Neural progenitor cell (in vitro differentiated cells): Measurements from ENCODE around the gene SMARCC1. TPM values are rescaled to one million over a fixed set of nuclear protein-coding genes. Genes with fewer than 3 reads are reported as not detected.
"Not testable (repeated sequence)": the region's sequence is repeated elsewhere in the genome, so short reads cannot be mapped to it uniquely, and the experiment has no call there.

ENCODE experiments used
- DNase-seq: peaks from one replicate; pipeline ENCODE4 v3.0.0-alpha.2; 2016; ENCODE audit warnings: low spot score
- H2AFZ ChIP-seq: fragments of 200-600 bp; sonication (generic); replicated peaks from 2 replicates; pipeline ENCODE4 v1.6.1; 2016; ENCODE audit warnings: antibody characterized with exemption
- H3F3A ChIP-seq: fragments of 200-600 bp; sonication (generic); 2 replicates; pipeline ENCODE4 v1.6.1; 2016; ENCODE audit warnings: antibody characterized with exemption, low read depth
- H3K27ac ChIP-seq: fragments of 200-600 bp; sonication (generic); 2 replicates; pipeline ENCODE4 v1.5.1; 2016; ENCODE audit warnings: mild to moderate bottlenecking
- H3K27me3 ChIP-seq: fragments of 200-600 bp; sonication (generic); 2 replicates; pipeline ENCODE4 v1.6.1; 2016; ENCODE audit warnings: mild to moderate bottlenecking, moderate library complexity
- H3K36me3 ChIP-seq: fragments of 200-600 bp; sonication (generic); 2 replicates; pipeline ENCODE4 v1.5.1; 2016
- H3K4me1 ChIP-seq: fragments of 200-600 bp; sonication (generic); 2 replicates; pipeline ENCODE4 v1.6.1; 2016; ENCODE audit warnings: mixed run types
- H3K4me2 ChIP-seq: fragments of 200-600 bp; sonication (generic); 2 replicates; pipeline ENCODE4 v1.6.1; 2016
- H3K4me3 ChIP-seq: fragments of 200-600 bp; sonication (generic); 2 replicates; pipeline ENCODE4 v1.5.1; 2016
- H3K79me2 ChIP-seq: fragments of 200-600 bp; sonication (generic); 2 replicates; pipeline ENCODE4 v1.6.1; 2016; ENCODE audit warnings: low read depth
- H3K9ac ChIP-seq: fragments of 200-600 bp; sonication (generic); 2 replicates; pipeline ENCODE4 v1.6.1; 2016
- H3K9me3 ChIP-seq: fragments of 200-600 bp; sonication (generic); 2 replicates; pipeline ENCODE4 v1.5.1; 2016; ENCODE audit warnings: low read depth
- H4K20me1 ChIP-seq: fragments of 200-600 bp; sonication (generic); 2 replicates; pipeline ENCODE4 v1.6.1; 2016; ENCODE audit warnings: low read depth
- H3K27ac Mint-ChIP-seq: 3 replicates; pipeline ENCODE4 v1.8.0; 2021; ENCODE audit warnings: mixed read lengths
- H3K27me3 Mint-ChIP-seq: 2 replicates; pipeline ENCODE4 v1.8.0; 2022; ENCODE audit warnings: low read depth, mild to moderate bottlenecking, inconsistent platforms, moderate library complexity, mixed read lengths; ENCODE audit not compliant: insufficient read depth
- H3K36me3 Mint-ChIP-seq: 3 replicates; pipeline ENCODE4 v1.8.0; 2021; ENCODE audit warnings: mixed read lengths
- H3K4me1 Mint-ChIP-seq: 3 replicates; pipeline ENCODE4 v1.8.0; 2021; ENCODE audit warnings: mixed read lengths
- H3K4me3 Mint-ChIP-seq: 3 replicates; pipeline ENCODE4 v1.8.0; 2021; ENCODE audit warnings: mild to moderate bottlenecking, moderate library complexity, mixed read lengths
- H3K9me3 Mint-ChIP-seq: 3 replicates; pipeline ENCODE4 v1.8.0; 2020; ENCODE audit warnings: mixed read lengths
- EZH2 ChIP-seq: fragments of 200-600 bp; sonication (generic); IDR thresholded peaks from 2 replicates; pipeline ENCODE4 v1.6.1; 2017; ENCODE audit warnings: antibody characterized with exemption, mild to moderate bottlenecking, moderate library complexity
- EZH2phosphoT487 ChIP-seq: fragments of 200-600 bp; sonication (generic); IDR thresholded peaks from 2 replicates; pipeline ENCODE4 v1.6.1; 2017; ENCODE audit warnings: antibody characterized with exemption
- total RNA-seq: library from RNA; depleted of rRNA; stranded (reverse); fragments of >200 nt; gene quantifications from 2 replicates; pipeline ENCODE4 v1.2.3, GENCODE V29; 2015; ENCODE audit warnings: low replicate concordance
- TF ChIP-seq, protein P1 (sequence below): fragments of 200-600 bp; sonication (generic); IDR thresholded peaks from 2 replicates; pipeline ENCODE4 v1.5.1; 2017; ENCODE audit warnings: antibody characterized with exemption, mild to moderate bottlenecking

The SMARCC1 gene
- total RNA-seq, 1 donor from 2014 or later, result 175 TPM

DNA sequence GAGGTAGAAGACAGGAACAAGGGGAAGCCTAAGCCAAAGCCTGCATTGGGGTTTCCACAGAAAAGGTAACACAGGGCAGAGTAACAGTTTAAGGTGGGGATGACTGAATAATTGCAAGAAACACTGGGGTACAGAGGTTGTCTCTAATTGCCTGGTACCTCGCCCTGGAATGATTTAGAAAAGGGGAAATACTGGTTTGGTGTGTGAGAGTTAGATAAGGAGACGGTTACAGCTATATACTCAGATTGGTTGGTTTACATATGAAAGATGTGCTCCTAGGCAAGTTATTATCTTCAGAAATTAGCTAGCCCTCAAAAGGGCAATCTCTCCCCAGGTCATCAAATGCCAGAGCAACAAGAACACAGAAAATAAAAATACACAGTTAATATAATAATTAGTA lies 58.8 kb downstream of the SMARCC1 start:
- Mint-ChIP-seq H3K9me3 (no peaks in the 10 kb centered on the region), H3K4me1 (no peaks in the 10 kb centered on the region), H3K4me3 (no peak overlapping the region), H3K27me3 (no peaks in the 10 kb centered on the region), H3K27ac (no peak overlapping the region), H3K36me3 (peaks cover 21% of the 10 kb centered on the region)
- Histone ChIP-seq H3K4me3 (no peak overlapping the region), H4K20me1 (peaks cover 17% of the 10 kb centered on the region), H2AFZ (no peak overlapping the region), H3K4me2 (no peak overlapping the region), H3F3A (peaks cover 16% of the 10 kb centered on the region), H3K9me3 (no peaks in the 10 kb centered on the region), H3K27ac (peak overlapping the region; percentile 12), H3K27me3 (no peaks in the 10 kb centered on the region), H3K36me3 (peaks cover 18% of the 10 kb centered on the region), H3K4me1 (no peaks in the 10 kb centered on the region), H3K9ac (no peak overlapping the region), H3K79me2 (peaks cover 90% of the 10 kb centered on the region)
- TF ChIP-seq EZH2 (no peak), EZH2phosphoT487 (no peak)
- TF ChIP-seq, protein P1, sequence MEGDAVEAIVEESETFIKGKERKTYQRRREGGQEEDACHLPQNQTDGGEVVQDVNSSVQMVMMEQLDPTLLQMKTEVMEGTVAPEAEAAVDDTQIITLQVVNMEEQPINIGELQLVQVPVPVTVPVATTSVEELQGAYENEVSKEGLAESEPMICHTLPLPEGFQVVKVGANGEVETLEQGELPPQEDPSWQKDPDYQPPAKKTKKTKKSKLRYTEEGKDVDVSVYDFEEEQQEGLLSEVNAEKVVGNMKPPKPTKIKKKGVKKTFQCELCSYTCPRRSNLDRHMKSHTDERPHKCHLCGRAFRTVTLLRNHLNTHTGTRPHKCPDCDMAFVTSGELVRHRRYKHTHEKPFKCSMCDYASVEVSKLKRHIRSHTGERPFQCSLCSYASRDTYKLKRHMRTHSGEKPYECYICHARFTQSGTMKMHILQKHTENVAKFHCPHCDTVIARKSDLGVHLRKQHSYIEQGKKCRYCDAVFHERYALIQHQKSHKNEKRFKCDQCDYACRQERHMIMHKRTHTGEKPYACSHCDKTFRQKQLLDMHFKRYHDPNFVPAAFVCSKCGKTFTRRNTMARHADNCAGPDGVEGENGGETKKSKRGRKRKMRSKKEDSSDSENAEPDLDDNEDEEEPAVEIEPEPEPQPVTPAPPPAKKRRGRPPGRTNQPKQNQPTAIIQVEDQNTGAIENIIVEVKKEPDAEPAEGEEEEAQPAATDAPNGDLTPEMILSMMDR, result no peak
- no peak for DNase-seq

DNA sequence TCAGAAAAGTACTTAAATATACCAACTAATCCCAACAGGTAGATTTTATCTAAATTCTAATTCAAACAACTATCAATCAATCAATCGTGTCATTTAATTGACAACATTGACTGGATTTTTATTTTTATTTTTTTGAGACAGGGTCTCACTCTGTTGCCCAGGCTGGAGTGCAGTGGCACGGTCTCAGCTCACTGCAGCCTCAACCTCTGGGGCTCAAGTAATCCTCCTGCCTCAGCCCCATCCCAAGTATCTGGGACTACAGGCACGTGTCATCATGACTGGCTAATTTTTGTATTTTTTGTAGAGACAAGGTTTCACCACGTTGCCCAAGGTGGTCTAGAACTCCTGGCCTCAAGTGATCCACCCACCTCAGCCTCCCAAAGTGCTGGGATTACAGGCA lies 64.2 kb downstream of the SMARCC1 start:
- H3K4me1 Mint-ChIP-seq, H2AFZ ChIP-seq, H3K27ac Mint-ChIP-seq, H3K9me3 Mint-ChIP-seq, H3K4me2 ChIP-seq, DNase-seq, H3K4me1 ChIP-seq, H3K27me3 ChIP-seq, H3K4me3 Mint-ChIP-seq, H3K4me3 ChIP-seq, H3K27me3 Mint-ChIP-seq, H3K9me3 ChIP-seq, H3K9ac ChIP-seq: not testable (repeated sequence)
- H3K79me2 ChIP-seq, result peaks cover 85% of the 10 kb centered on the region
- H3F3A ChIP-seq, result peaks cover 16% of the 10 kb centered on the region
- peaks cover 31% of the 10 kb centered on the region for H3K36me3 Mint-ChIP-seq
- peaks cover 17% of the 10 kb centered on the region for H3K36me3 ChIP-seq
- H3K27ac ChIP-seq, result peak overlapping the region; percentile 55
- peaks cover 23% of the 10 kb centered on the region for H4K20me1 ChIP-seq

DNA sequence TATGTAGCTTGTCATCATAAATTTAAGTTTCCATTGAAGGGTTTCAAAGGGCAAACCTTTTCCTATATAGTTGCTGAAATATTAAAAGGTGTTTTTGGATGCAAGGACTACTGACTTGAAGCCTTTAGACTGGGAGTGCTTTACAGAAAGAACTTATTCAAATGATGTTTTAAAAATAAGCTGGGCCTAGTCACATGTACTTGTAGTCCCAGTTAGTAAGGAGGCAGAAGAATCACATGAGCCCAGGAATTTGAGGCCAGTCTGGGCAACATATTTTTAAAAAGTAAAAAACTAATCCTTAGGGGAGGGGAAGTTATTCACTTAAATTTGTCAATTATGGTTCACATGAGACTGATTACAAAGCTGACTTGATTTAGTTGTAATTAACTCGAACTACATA lies 65.0 kb downstream of the SMARCC1 start:
- Mint-ChIP-seq H3K9me3 (no peaks in the 10 kb centered on the region), H3K4me1 (no peaks in the 10 kb centered on the region), H3K36me3 (peaks cover 32% of the 10 kb centered on the region), H3K27me3 (no peaks in the 10 kb centered on the region), H3K27ac (no peak overlapping the region), H3K4me3 (no peak overlapping the region)
- Histone ChIP-seq H4K20me1 (peaks cover 22% of the 10 kb centered on the region), H3K27ac (peak overlapping the region; percentile 55), H3K4me2 (no peak overlapping the region), H3K27me3 (no peaks in the 10 kb centered on the region), H3K36me3 (peaks cover 17% of the 10 kb centered on the region), H3K4me1 (no peaks in the 10 kb centered on the region), H3K4me3 (no peak overlapping the region), H3K79me2 (peaks cover 84% of the 10 kb centered on the region), H2AFZ (no peak overlapping the region), H3F3A (peaks cover 17% of the 10 kb centered on the region), H3K9ac (no peak overlapping the region), H3K9me3 (no peaks in the 10 kb centered on the region)
- TF ChIP-seq EZH2phosphoT487, result no peak
- TF ChIP-seq, protein P1, result no peak
- TF ChIP-seq EZH2, result no peak
- DNase-seq, result no peak

- H3K27me3 ChIP-seq, result no peaks in the 10 kb centered on the region
- H3K27ac ChIP-seq, result no peak overlapping the region
- peaks cover 20% of the 10 kb centered on the region for H3F3A ChIP-seq
- peaks cover 84% of the 10 kb centered on the region for H3K79me2 ChIP-seq
- no peak overlapping the region for H3K4me3 Mint-ChIP-seq
- DNase-seq, result no peak
- H3K9ac ChIP-seq, result no peak overlapping the region
- H3K9me3 ChIP-seq, result no peaks in the 10 kb centered on the region
- no peaks in the 10 kb centered on the region for H3K9me3 Mint-ChIP-seq
- no peaks in the 10 kb centered on the region for H3K27me3 Mint-ChIP-seq
- peaks cover 18% of the 10 kb centered on the region for H3K36me3 ChIP-seq
- no peaks in the 10 kb centered on the region for H3K4me1 ChIP-seq
- no peak for TF ChIP-seq EZH2
- TF ChIP-seq EZH2phosphoT487, result no peak
- TF ChIP-seq, protein P1, result no peak
- H3K27ac Mint-ChIP-seq, result no peak overlapping the region
- no peak overlapping the region for H3K4me2 ChIP-seq
- no peaks in the 10 kb centered on the region for H3K4me1 Mint-ChIP-seq
- no peak overlapping the region for H3K4me3 ChIP-seq
- peaks cover 22% of the 10 kb centered on the region for H4K20me1 ChIP-seq
- H3K36me3 Mint-ChIP-seq, result peaks cover 34% of the 10 kb centered on the region
- H2AFZ ChIP-seq, result no peak overlapping the region
Measured at GRCh38 chr3:47715928-47716327, 65.8 kb downstream of the SMARCC1 start.
